ENCODE data around the gene PRRG3. TPM values are rescaled to one million over a fixed set of nuclear protein-coding genes. Genes with fewer than 3 reads are reported as not detected.

The PRRG3 gene
- total and polyA plus RNA-seq, 2 donors (not counting 3 experiments of a cell fraction or from before 2014, with no cell fraction given), result not detected

GRCh38 chrX:151699746-151700145 is 4.5 kb downstream of the PRRG3 start:
- H4K20me1 ChIP-seq (replicated peaks; ENCODE audit: control insufficient read depth, extremely low read depth, insufficient read depth, low read length), result no peaks in the 10 kb centered on the region
- H3K9me3 ChIP-seq (replicated peaks; ENCODE audit: control insufficient read depth, insufficient read depth, low read length), result no peaks in the 10 kb centered on the region
- H2AFZ ChIP-seq (ENCODE audit: low read depth, low read length), result no peak overlapping the region
- DNase-seq (ENCODE audit: low read depth, low spot score), result no peak
- no peaks in the 10 kb centered on the region for H3K79me2 ChIP-seq (ENCODE audit: control insufficient read depth, insufficient read depth, low read length)
- ChIA-PET POLR2A (no interaction called here), CTCF (no interaction called here)
- FAIRE-seq, result no peak
- no peaks in the 10 kb centered on the region for H3K36me3 ChIP-seq (ENCODE audit: control insufficient read depth in 2 of 2, extremely low read depth in 1 of 2, insufficient read depth in 2 of 2, low read length in 2 of 2)
- no peaks in the 10 kb centered on the region for H3K27me3 ChIP-seq (ENCODE audit: control insufficient read depth in 2 of 2, insufficient read depth in 2 of 2, low read length in 2 of 2)
- no TSS peak for BruUV-seq (replicated peaks)
- H3K9ac ChIP-seq (replicated peaks; ENCODE audit: extremely low read depth, insufficient read depth, low read length), result no peak overlapping the region
- no peak overlapping the region for H3K4me3 ChIP-seq (replicated peaks in 1 of 3; ENCODE audit: insufficient read depth in 1 of 3, low read depth in 1 of 3, low read length in 3 of 3)
- intact Hi-C loops (cut with micrococcal nuclease), result no loop called here
- dilution Hi-C loops (cut with MboI; ENCODE audit: extremely low pct_ligation_motif_present, low sequenced_read_pairs), result no loop called here
- H3K9me1 ChIP-seq (replicated peaks; ENCODE audit: control insufficient read depth, extremely low read depth, insufficient read depth, low read length), result no peaks in the 10 kb centered on the region
- TF ChIP-seq POLR2AphosphoS5 (IDR thresholded peaks at IDR 0.05; ENCODE audit: insufficient read depth, low read depth, low read length) (no peak), POLR2A (IDR thresholded peaks at IDR 0.05; ENCODE audit: low read depth, low read length) (no peak)
- H3K4me1 ChIP-seq (ENCODE audit: control insufficient read depth, extremely low read depth, insufficient read depth, low read length), result no peaks in the 10 kb centered on the region
- H3K4me2 ChIP-seq (ENCODE audit: insufficient read depth, low read length), result no peak overlapping the region
- H3K27ac ChIP-seq (ENCODE audit: insufficient read depth, low read depth, low read length), result no peak overlapping the region

GRCh38 chrX:151700581-151700980 is 5.3 kb downstream of the PRRG3 start:
- DNase-seq (ENCODE audit: low read depth, low spot score), result no peak
- dilution Hi-C loops (cut with MboI; ENCODE audit: extremely low pct_ligation_motif_present, low sequenced_read_pairs), result no loop called here
- Histone ChIP-seq H3K9ac (replicated peaks; ENCODE audit: extremely low read depth, insufficient read depth, low read length) (no peak overlapping the region), H3K79me2 (ENCODE audit: control insufficient read depth, insufficient read depth, low read length) (no peaks in the 10 kb centered on the region), H3K9me3 (replicated peaks; ENCODE audit: control insufficient read depth, insufficient read depth, low read length) (no peaks in the 10 kb centered on the region), H3K4me2 (ENCODE audit: insufficient read depth, low read length) (no peak overlapping the region), H3K36me3 (ENCODE audit: control insufficient read depth in 2 of 2, extremely low read depth in 1 of 2, insufficient read depth in 2 of 2, low read length in 2 of 2) (no peaks in the 10 kb centered on the region), H4K20me1 (replicated peaks; ENCODE audit: control insufficient read depth, extremely low read depth, insufficient read depth, low read length) (no peaks in the 10 kb centered on the region), H2AFZ (ENCODE audit: low read depth, low read length) (no peak overlapping the region), H3K4me3 (replicated peaks in 1 of 3; ENCODE audit: insufficient read depth in 1 of 3, low read depth in 1 of 3, low read length in 3 of 3) (no peak overlapping the region), H3K27ac (ENCODE audit: insufficient read depth, low read depth, low read length) (no peak overlapping the region), H3K27me3 (ENCODE audit: control insufficient read depth in 2 of 2, insufficient read depth in 2 of 2, low read length in 2 of 2) (no peaks in the 10 kb centered on the region), H3K4me1 (ENCODE audit: control insufficient read depth, extremely low read depth, insufficient read depth, low read length) (no peaks in the 10 kb centered on the region), H3K9me1 (replicated peaks; ENCODE audit: control insufficient read depth, extremely low read depth, insufficient read depth, low read length) (no peaks in the 10 kb centered on the region)
- ChIA-PET CTCF (no interaction called here), POLR2A (no interaction called here)
- BruUV-seq (replicated peaks), result no TSS peak
- FAIRE-seq, result no peak
- no peak for TF ChIP-seq CTCF (IDR thresholded peaks at IDR 0.05; ENCODE audit: extremely low read depth in 1 of 2, insufficient read depth in 1 of 2, low read depth in 1 of 2, low read length in 2 of 2)
- no peak for TF ChIP-seq POLR2A (IDR thresholded peaks at IDR 0.05; ENCODE audit: low read depth, low read length)
- no peak for TF ChIP-seq MYC (IDR thresholded peaks at IDR 0.05; ENCODE audit: low read depth, low read length)
- no peak for TF ChIP-seq EZH2 (IDR thresholded peaks at IDR 0.05; ENCODE audit: borderline replicate concordance, low read depth, low read length, severe bottlenecking)
- TF ChIP-seq POLR2AphosphoS5 (IDR thresholded peaks at IDR 0.05; ENCODE audit: insufficient read depth, low read depth, low read length), result no peak
- no peak for TF ChIP-seq FOS (IDR thresholded peaks at IDR 0.05; ENCODE audit: borderline replicate concordance, insufficient read depth, low read length)
- no peak for TF ChIP-seq JUN (IDR thresholded peaks at IDR 0.05; ENCODE audit: borderline replicate concordance, insufficient read depth, insufficient read length, low read depth)
- TF ChIP-seq MAX (IDR thresholded peaks at IDR 0.05; ENCODE audit: insufficient read depth, insufficient read length), result no peak
- TF ChIP-seq GATA2 (IDR thresholded peaks at IDR 0.05; ENCODE audit: insufficient read depth, insufficient read length, low read depth, low read length), result no peak
- intact Hi-C loops (cut with micrococcal nuclease), result no loop called here
